HG03108 (cell line): ENCODE results near the gene KCNQ1.

Experiments used
- ATAC-seq: cut with Tn5 transposase; IDR thresholded peaks from one replicate; pipeline ENCODE4 v1.9.1; 2021; ENCODE audit warnings: moderate library complexity; ENCODE audit not compliant: unreplicated experiment

The KCNQ1 gene

DNA sequence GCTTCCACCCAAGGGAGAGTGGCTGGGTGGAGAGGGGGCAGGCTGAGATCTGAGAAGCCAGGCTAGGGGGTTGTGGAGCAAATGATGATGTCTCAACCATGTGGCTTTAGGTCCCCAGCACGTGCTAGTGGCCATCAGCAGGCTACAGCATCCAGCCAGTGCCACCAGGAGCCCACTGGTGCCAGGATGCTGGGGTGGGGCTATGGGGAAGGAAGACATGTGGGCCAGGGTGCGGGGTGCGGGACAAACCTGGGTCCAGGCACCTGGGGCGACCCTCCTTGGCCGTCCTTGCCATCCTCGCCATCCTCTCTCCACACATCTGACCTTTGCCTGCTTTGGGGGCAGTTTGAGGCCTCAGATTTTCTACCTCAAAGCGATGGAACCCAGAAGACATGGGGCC lies 104.3 kb downstream of the KCNQ1 start:
- no peak for ATAC-seq

DNA sequence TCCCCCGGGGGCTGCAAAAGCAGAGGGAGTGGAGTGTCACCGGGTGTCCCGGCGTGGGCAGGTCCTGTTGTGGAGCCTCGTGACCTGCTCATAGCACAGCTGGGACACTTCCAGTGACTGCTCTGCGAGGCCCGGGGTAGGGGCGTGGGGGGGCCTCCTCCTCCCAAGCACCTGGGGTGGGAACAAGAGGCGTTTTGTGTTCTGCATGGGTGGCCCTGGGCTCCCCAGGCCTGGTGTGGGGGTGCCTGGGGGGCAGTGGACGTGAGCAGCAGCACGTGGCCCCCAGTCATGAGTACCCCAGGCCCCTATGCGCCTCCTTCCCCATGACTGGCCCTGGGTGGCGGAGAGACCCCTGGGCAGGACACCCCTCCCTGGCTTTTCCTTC lies 104.7 kb downstream of the KCNQ1 start:
- ATAC-seq: no peak

DNA sequence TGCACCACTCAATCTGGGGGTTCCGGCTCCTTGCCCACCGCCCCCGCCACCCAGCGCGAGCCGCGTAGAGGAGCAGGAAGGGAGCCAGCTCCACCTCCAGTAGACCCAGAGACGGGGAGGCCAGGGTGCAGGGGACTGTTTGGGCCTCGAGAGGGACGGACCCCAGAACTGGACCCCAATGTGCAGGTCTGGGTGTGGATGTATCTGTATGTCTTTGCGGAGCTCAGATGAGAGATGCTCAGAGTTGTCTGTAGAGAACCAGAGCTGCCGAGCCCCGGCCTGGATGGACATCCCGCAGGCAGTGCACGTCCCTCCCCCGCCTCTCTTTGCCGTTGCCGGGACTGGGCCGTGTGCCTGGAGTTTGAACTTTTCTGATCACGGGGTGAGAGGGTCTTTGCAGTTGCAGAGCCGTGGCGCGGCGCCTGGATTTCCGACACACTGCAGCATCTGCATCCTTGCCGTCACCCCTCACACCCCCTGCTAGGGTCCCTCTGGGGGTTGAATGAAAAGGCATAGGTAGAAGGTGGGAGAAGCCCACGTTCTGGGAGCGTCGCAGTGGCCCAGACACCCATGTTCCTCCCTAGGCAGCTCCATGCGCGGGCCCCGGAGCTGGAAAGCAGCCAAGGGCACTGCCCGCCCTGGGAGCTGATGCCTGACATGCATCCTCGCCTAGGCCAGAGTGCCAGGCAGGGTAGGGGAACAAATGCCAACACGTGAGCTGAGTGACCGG lies 105.2 kb downstream of the KCNQ1 start:
- ATAC-seq: no peak

DNA sequence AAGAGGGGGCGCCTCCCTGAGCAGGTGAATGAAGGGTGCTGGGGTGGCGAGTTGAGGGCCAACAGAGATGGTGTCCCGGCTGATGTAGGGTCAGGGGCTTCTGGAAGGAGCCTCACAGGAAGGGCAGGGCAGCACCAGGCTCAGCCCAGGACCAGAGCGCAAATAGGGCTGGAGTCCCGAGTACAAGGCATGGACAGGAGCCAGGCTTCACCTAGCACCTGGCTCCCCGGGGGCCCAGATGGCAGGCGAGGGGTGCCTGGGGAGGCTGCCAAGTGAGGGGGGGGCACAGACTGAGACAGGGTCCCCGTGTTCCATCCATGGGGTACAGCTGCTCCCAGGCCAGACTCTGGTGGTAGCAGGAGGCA lies 105.8 kb downstream of the KCNQ1 start:
- no peak for ATAC-seq

DNA sequence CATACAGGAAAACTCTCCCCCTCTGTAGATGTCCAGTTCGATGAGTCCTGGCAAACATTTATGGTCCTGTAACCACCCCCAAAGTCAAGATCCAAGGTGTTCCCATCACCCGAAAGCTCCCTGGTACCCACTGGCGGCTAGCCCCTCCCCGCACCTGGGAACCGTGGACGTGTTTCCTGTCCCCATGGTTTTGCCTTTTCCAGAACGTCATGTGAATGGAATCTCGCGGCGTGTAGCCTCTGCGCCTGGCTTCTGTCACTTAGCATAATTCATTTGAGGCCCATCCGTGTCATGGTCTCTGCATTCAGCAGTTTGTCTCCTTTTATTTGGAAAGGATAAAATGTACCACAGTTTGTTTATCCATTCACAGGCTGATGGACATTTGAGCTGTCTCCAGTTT lies 106.3 kb downstream of the KCNQ1 start:
- no peak for ATAC-seq

DNA sequence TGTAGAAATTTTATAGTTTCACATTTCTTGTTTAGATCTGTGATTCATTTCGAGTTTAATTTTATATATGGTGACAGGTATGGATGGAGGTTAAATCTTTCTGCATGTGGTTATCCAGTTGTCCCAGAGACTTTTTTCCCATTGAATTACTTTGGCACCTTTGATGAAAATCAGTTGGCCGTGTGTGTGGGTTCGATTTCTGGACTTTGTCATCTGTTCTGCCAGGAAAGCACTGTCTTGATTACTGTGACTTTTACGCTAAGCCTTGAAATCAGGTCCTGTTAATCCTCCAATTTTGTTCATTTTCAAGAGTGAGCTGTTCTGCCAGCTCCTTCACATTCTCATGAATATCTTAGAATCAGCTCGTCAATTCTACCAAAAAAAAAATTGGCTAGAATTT lies 107.4 kb downstream of the KCNQ1 start:
- ATAC-seq: no peak

DNA sequence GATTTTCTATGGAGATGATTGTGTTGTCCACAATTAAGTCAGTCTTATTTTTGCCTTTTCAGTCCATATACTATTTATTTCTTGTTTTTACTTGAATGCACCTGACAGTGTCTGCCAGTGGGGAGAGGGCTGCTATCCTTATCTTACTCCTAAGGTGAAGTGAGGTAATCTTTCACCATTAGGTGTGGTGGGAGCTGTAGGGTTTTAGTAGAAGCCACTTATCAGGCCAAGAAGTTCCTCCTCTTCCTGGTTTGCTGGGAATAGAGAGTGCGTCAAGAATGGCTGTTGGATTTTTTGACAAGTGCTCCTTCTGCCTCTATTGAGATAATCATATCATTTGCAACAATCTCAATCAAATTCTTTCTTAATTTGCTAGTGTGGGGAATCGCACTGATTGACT lies 108.4 kb downstream of the KCNQ1 start:
- no peak for ATAC-seq

DNA sequence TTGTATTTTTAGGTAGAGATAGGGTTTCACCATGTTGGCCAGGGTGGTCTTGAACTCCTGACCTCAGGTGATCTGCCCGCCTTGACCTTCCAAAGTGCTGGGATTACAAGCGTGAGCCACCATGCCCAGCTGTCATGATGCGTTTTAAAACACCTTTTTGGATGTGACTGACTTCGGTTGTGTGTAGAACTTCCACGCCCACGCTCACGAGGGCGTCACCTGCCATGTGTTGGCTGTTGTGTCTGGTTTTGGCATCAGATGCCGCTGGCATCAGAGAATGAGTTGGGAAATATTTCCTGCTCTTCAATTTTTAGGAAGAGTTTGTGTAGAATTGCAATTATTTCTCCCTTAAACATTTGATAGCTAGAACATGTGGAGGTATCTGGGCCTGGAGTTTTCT lies 109.1 kb downstream of the KCNQ1 start:
- no peak for ATAC-seq

DNA sequence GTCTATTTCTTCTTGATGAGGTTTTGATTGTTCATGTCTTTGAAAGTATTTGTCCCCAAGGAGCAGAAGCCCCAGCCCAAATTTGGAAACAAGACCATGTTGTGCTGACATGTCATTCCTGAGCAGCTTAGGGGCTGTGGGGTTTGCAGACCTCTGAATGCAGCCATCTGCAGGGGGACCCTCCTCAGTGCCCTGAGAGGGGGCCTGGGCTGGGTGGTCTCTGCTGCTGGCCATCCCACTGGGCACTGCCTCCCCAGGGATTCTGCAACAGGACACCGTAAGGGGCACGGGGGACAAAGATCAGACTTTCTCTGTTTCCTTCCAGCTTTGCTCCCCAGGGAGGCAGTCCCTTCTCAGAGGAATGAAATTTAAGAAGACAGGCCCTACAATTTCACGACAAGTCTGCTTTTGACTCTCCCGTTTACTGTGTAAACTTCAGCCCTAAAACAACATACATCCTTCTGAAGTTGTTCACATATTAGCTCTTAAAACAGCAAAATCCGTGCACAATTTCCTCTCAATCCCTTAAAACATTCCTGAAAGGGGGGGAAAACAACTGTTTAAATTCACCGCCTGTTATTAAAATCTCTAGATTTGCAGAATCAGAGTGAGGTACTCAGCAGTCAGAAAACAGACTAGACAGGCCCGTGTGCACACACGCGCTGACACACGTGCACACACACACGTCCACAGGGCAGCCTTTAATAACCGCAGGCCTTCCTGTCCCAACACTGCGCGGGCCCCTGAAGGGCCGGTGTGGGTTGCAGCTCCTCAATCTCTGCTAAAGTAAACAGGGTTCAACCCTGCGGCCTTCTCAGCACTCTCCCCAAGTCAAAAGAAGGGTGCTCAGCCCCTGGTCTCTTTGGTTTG lies 109.8 kb downstream of the KCNQ1 start:
- ATAC-seq: no peak

DNA sequence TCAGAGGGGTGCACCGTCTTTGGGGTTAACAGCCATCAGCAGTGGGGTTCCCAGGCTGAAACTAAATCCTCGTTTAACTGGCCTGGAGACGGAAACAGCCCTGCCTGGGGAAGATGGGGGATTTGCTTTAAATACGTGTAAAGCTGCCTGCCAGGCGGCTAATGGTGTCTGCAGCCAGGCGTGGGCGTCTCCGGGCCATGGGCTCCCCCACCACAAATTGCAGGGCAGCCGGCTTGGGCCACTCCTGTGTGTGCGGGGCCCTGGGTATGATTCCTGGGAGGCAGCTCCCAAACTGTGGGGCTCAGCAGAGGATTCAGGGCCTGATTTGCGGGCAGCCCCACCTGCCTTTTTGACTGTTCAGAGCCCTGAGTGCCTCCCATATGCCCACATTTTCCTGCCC lies 110.5 kb downstream of the KCNQ1 start:
- ATAC-seq: no peak

DNA sequence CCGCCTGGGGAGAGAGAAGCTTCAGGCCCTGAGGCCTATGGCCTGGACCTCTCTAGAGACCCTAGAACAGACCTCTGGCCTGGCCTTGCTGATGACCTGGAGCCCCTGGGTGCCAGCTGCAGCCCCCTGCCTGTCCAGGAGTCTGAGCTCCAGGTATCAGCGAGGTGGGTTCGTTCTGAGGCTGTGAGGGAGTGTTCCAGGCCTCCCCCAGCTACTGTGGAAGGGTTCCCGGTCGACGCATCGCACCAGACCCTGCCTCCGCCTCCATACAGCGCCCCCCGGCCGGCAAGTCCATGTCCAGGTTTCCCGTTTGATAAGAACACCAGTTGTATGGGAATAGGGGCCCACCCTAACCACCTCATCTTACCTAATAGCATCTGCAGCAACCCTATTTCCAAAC lies 111.1 kb downstream of the KCNQ1 start:
- no peak for ATAC-seq

DNA sequence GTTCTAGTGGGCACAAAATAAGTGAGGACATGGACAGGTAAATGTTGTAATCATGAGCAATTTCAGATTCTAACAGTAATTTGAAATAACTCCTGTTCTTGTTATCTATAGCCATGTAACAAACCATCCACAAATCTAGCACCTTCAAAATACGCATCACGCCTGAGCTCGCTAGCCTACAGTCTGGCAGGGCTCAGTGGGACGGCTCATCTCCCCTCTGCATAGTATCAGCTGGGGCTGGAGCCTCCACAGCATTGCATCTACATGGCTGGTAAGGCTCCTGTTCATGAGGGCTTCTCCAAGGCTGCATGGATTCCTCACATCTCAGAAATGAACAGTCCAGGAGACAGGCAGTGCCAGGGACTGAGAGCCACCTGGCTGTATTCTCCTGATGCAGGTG lies 112.6 kb downstream of the KCNQ1 start:
- no peak for ATAC-seq

DNA sequence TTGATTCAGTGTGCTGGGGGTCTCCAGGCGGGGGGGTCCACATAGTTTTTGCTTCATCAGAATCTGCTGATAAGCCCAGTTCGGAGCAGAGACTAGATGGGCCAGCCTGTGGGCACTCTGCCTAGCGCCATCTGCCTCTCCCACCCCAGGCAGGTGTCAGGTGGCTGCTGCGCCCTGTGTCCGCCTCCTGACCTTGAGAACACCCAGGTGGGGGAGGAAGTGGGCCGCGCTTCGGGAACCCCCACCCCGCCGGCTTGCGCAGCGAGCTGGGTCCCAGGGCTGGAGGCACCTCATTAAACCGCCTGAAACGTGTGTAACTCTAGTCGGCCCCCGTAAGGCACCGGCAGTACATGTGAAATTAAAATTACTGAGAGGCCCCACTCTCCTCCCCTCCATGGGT lies 113.6 kb downstream of the KCNQ1 start:
- ATAC-seq: no peak

DNA sequence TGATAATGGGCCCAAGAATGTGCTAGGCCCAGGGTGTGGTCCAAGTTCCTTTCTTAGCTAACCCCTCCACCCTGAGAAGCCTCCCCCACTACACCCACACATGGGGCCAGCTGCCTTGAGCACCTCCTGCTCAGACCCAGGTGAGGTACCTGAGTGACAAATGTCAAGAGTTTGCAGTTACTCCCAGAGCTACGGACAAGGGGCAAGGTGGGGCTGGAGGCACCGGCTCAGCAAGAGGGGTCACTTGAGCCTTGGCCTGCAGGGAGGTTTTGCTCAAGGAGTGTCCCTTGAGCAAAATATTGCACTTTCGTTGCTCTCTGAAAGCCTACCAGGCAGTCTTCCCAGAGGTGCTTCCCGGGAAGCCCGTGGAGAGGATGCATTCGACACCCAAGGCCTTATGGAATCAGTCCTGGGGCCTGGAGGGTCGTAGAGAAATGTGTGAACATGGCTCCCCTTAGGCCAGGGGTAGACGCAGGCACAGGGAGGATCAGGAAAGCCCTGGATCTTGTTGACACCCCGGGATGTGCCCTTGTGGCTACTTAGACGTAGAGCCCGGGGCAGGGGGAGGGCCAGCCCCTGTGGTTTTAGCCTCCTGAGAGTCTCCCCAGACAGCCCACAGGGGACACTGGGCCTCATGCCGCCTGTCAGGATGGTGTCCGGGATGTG lies 114.2 kb downstream of the KCNQ1 start:
- no peak for ATAC-seq

DNA sequence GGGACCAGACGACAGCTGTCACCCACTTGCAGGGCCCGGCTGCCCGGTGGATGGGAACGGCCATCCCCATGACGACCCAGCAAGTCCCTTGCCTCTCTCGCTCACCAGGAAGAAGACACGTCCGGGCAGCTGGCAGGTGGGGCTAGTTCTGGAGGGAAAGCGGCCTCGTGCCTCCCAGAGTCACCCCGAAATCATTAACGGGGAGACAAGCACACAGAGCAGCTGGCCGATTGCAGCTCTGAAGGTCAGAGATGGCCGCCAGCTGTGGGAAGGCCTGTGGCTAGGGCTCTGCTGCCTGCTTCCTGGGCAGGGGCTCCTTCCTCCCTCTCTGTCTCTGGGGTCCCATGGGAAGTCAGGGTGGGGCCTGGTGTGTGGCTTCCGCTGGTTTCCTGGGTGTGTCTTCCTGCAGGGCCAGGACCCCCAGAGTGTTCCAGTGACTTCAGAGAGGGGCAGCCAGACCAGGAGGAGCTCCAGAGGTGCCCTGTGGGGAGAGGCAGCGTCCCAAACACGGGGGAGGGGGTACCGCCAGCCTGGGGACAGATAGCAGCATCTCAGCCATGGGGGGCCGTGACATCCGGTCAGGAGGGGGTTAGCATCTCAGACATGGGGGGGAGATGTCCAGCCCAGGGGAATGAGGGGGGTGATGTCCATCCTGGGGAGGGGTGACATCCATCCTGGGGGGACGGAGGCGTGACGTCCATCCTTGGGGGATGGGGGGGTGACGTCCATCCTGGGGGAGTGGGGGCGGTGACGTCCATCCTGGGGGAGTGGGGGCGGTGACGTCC lies 114.9 kb downstream of the KCNQ1 start:
- ATAC-seq: no peak

DNA sequence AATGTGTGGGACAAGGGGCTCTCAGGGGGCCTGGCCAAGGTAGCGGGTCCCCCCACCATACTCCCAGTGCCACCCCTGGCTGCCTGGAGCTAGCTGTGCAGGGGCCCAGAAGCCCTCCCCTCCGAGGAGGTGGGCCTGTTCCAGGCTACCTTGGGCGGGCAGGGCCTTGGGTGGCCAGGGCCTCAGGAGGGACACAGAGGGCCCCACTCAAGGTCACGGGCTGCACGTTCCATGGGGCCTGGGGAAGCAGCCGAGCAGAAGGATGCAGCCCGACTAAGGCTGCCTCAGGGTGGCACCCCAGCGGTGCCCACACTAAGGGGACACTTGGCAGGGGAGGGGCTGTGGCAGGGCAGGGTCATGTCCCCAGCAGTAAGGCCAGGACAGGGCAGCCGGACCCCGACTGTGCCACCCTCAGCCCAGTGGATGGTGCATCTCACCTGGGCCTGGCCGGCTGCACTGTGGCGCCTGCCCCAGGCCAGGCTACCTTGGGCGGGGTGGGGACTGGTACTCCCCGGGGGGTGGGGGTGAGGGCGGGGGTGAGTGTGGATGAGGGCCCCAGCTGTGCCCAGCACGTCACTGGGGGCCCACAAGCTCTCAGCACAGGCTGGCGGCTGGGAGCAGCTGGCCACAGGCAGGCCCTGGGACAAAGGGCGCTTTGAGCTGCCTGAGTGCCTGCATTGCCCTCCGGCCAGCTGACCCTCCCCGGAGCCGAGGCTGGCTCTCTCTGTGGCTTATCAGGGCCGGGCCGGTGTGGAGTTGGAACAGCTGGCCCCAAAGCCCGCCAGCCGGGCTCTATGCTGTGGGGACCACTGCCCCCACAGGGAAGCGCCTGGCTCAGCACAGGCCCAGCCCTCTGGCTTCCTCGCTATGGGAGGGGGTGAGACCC lies 117.1 kb downstream of the KCNQ1 start:
- no peak for ATAC-seq

DNA sequence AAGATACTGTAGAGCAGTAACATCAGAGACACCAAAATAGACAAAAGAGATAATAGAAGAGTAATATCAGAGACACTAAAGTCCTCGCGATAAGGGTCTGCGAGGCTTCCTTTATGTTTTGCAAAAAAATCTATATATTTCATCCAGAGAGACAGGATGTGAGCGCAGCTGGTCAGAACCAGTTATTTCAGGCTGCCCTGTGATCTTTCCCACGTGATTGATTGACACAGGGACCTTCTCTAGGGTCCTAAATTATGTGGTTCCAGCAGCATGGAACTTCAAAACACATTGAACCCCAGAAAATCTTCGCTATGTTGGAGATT lies 118.0 kb downstream of the KCNQ1 start:
- no peak for ATAC-seq

DNA sequence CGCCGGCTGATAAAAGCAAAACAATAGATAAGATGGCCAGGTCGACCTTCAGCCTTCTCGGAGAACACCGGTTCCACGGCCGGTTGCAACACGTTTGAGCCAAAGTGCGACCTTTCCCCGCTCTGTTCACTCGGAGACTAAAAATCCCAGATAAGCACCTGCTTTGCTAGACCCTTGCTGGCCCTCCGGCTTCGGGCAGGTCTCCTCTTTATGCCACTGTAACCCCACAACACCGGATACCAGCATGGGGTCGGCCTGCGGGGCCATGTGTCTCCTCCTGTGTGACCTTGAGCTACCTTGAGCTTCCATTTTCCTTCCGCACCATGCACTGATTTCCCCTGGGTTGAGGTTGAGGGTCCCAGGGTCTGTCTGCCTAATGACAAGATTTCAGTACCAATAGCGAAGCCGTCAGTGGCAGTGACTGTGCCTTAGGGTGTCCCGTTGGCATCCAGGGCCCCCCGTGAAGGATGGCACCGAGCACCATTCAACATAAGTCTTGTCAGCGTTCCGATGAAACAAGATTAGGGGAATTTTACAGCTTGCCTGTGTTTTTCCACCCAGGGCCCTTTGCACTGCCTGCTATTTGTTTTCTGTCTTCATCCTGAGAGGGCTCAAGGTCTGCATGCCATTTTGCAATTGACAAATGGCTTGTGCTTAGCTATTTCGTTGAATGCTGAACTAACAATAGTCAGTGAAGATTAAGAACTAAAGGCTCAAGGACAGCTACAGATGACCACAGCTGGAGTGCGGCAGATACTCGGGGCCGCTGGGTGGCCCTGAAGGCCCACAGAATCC lies 118.6 kb downstream of the KCNQ1 start:
- no peak for ATAC-seq

DNA sequence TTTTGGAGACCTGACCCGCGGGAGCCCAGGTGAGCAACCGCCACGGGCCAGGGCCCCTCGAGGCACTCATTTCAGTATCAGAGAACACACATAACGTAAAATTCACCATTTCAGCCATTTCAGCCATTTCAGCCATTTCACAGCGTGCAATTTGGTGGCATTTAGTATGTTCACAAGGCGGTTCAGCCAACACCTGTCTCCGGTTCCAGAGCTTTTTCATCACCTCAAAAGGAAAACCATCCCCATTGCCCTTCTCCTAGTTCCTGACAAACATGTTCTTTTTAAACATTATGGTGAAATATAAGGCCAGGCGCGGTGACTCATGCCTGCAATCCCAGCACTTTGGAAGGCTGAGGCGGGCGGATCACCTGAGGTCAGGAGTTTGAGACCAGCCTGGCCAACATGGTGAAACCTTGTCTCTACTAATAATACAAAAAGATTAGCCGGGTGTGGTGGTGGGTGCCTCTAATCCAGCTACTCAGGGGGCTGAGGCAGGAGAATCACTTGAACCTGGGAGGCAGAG lies 119.3 kb downstream of the KCNQ1 start:
- ATAC-seq: no peak
